ENCODE measurements around the gene LPIN3. TPM values are rescaled to one million over a fixed set of nuclear protein-coding genes. Genes with fewer than 3 reads are reported as not detected.

The LPIN3 gene
- total and polyA plus RNA-seq, 2 experiments from 2014 or later = 18.1 to 22.4 TPM

DNA sequence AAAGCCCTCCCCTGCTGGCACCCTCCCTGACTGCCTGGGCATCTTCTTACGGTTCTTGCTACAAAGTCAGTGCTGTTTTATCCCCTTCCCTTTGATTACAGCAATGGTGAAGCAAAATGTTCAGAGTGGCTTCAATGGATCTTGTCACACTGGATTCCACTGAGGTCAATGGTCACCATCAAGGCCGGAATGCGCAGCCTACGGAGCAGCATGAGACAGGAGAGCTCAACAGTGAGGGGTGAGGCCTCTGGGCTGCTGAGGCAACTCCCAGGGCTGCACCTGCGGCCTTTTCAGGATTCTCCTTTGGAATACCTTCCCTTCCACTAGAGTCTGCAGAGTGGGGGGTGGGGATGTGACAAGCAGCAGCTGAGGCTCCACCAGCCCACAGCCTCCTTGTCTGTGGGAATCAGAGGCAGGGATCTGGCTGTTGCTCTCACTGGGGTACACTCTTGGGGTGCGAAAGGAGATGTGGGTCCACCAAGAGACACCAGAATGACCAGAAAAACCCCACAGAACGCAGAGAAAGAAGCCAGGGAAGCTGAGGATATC is 66.3 kb downstream of the LPIN3 start:
- Histone ChIP-seq H3K27me3 (no peaks in the 10 kb centered on the region), H2AFZ (no peak overlapping the region), H3K27ac (no peak overlapping the region), H3K9me2 (replicated peaks; ENCODE audit: insufficient read depth) (no peaks in the 10 kb centered on the region), H3K9me3 (ENCODE audit: low read depth) (no peaks in the 10 kb centered on the region), H3K79me2 (no peaks in the 10 kb centered on the region), H3K4me2 (no peak overlapping the region), H3K4me1 (ENCODE audit: insufficient read depth) (no peaks in the 10 kb centered on the region), H4K20me1 (ENCODE audit: insufficient read depth, poor library complexity, severe bottlenecking) (no peaks in the 10 kb centered on the region), H3K36me3 (replicated peaks; ENCODE audit: insufficient read depth, low read depth) (no peaks in the 10 kb centered on the region), H3K4me3 (no peak overlapping the region)
- TF ChIP-seq, protein P1, sequence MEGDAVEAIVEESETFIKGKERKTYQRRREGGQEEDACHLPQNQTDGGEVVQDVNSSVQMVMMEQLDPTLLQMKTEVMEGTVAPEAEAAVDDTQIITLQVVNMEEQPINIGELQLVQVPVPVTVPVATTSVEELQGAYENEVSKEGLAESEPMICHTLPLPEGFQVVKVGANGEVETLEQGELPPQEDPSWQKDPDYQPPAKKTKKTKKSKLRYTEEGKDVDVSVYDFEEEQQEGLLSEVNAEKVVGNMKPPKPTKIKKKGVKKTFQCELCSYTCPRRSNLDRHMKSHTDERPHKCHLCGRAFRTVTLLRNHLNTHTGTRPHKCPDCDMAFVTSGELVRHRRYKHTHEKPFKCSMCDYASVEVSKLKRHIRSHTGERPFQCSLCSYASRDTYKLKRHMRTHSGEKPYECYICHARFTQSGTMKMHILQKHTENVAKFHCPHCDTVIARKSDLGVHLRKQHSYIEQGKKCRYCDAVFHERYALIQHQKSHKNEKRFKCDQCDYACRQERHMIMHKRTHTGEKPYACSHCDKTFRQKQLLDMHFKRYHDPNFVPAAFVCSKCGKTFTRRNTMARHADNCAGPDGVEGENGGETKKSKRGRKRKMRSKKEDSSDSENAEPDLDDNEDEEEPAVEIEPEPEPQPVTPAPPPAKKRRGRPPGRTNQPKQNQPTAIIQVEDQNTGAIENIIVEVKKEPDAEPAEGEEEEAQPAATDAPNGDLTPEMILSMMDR (IDR thresholded peaks at IDR 0.05; ENCODE audit: poor library complexity) = no peak
- TF ChIP-seq EZH2 (IDR thresholded peaks at IDR 0.05; ENCODE audit: borderline replicate concordance) = no peak
- no peak for TF ChIP-seq EZH2phosphoT487 (IDR thresholded peaks at IDR 0.05; ENCODE audit: low read depth, severe bottlenecking, unreplicated experiment)
- 90% methylated on average over 7 of the region's 7 CpGs for WGBS (ENCODE audit: low lambda C conversion rate, missing lambda C conversion rate)
- DNase-seq (ENCODE audit: low spot score) = no peak

DNA sequence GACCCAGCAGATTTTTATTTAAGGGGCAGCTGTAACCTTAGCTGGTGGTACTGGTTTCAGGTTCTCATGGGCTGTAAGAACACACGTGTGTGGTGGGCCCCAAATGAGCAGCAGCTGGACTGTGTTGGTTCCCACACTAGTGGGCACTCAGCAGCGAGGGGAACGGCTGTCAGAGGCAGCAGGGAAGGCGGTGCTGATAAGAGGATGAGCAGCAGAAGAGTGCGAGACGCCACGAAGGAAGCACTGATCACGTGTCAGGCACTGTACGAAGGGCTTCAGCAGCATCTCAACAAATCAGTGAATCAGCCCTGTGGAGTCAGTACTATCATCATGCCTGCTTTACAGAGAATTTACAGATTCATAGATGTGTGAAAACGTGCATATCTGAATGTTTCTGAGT is 67.0 kb downstream of the LPIN3 start:
- Histone ChIP-seq H3K4me2 (no peak overlapping the region), H3K4me1 (ENCODE audit: insufficient read depth) (no peaks in the 10 kb centered on the region), H3K36me3 (replicated peaks; ENCODE audit: insufficient read depth, low read depth) (no peaks in the 10 kb centered on the region), H3K4me3 (no peak overlapping the region), H3K9me3 (ENCODE audit: low read depth) (no peaks in the 10 kb centered on the region), H2AFZ (no peak overlapping the region), H4K20me1 (ENCODE audit: insufficient read depth, poor library complexity, severe bottlenecking) (no peaks in the 10 kb centered on the region), H3K9me2 (replicated peaks; ENCODE audit: insufficient read depth) (no peaks in the 10 kb centered on the region), H3K27ac (no peak overlapping the region), H3K79me2 (no peaks in the 10 kb centered on the region), H3K27me3 (no peaks in the 10 kb centered on the region)
- TF ChIP-seq EZH2 (IDR thresholded peaks at IDR 0.05; ENCODE audit: borderline replicate concordance) = no peak
- TF ChIP-seq, protein P1 (IDR thresholded peaks at IDR 0.05; ENCODE audit: poor library complexity) = no peak
- no peak for TF ChIP-seq EZH2phosphoT487 (IDR thresholded peaks at IDR 0.05; ENCODE audit: low read depth, severe bottlenecking, unreplicated experiment)
- no peak for DNase-seq (ENCODE audit: low spot score)
- 57% methylated on average over 10 of the region's 10 CpGs for WGBS (ENCODE audit: low lambda C conversion rate, missing lambda C conversion rate)

DNA sequence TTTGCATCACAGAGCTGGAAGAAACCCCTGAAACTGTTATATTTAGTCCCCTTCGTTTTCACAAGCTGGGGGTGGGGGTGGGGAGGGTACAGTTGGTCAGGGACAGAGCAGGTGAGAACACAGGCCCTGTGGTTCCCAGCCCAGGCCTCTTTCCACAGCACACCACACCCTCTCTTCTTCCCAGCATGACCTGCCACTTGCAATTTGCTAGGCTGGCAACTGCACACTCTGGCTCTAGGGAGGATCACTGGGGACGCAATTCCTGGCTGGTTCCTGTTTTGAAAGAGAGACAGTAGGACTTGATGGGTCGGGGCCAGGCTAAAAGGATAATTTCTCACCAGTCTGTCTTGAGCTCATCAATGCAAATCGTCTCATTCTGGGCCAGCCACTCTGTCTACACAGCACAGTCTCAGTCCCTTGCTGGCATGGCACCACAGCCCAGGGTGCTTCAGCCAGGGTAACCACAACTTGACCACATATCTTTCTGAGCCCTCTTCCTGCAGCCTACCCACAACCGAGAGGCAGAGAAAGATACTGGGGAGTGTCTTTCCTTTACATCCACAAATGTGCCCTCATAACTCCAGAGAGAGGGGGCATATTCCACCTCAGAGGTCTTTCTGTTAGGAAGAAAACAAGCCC is 67.7 kb downstream of the LPIN3 start:
- 91% methylated on average over 5 of the region's 5 CpGs for WGBS (ENCODE audit: low lambda C conversion rate, missing lambda C conversion rate)
- Histone ChIP-seq H3K36me3 (replicated peaks; ENCODE audit: insufficient read depth, low read depth) (no peaks in the 10 kb centered on the region), H3K4me3 (no peak overlapping the region), H2AFZ (no peak overlapping the region), H3K9me3 (ENCODE audit: low read depth) (no peaks in the 10 kb centered on the region), H3K27ac (no peak overlapping the region), H3K4me2 (no peak overlapping the region), H4K20me1 (ENCODE audit: insufficient read depth, poor library complexity, severe bottlenecking) (no peaks in the 10 kb centered on the region), H3K4me1 (ENCODE audit: insufficient read depth) (no peaks in the 10 kb centered on the region), H3K79me2 (no peaks in the 10 kb centered on the region), H3K9me2 (replicated peaks; ENCODE audit: insufficient read depth) (no peaks in the 10 kb centered on the region), H3K27me3 (no peaks in the 10 kb centered on the region)
- TF ChIP-seq, protein P1 (IDR thresholded peaks at IDR 0.05; ENCODE audit: poor library complexity) = no peak
- TF ChIP-seq EZH2 (IDR thresholded peaks at IDR 0.05; ENCODE audit: borderline replicate concordance) = no peak
- DNase-seq (ENCODE audit: low spot score) = no peak

Data from hepatocyte (in vitro differentiated cells).